Measurements from ENCODE around the gene HMG20A.
"Not testable (repeated sequence)": the region's sequence is repeated elsewhere in the genome, so short reads cannot be mapped to it uniquely, and the experiment has no call there.

Gene HMG20A

DNA sequence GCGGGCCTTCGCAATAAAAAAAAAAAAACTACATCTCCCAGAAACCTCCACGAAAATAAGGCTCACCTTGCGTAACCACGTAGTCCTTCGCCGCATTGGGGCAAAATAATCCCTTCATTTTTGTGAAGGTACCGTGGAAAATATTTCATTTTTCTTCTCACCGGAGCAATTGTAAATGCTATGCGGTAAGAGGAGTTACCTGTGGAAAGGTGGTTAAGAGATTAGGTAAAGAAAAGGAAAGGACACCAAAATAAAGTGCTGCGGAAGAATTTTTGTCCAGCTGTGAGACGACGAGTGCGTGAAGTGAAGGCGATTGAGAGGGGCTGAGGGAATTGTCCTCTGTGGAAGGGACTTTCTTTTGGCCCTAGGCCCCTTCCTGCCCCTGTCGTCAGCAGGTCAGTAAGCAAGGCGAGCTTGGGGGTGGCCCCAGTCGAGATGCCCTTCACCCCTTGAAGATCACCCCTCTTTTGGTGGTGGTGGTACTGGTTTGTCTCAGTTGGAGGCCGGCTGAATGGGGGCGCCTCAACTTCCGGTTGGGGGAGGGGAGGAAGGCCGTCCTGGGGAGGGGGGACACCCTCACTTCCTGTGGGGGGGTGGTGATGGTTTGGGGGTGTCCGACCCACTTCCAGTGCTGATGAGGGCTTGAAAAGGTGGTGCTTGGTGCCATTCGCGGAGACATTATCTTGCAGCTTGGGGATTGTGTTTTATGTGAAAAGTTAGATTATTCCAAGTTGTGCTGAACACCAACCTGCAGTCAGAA is at the start of gene HMG20A:
HMG20A (plus strand) TSS at position 279 of the 760 bp plus-strand sequence. CDS start 37,520 bp downstream, outside the sequence.
- no peak for DNase-seq (ENCODE audit: low spot score)

DNA sequence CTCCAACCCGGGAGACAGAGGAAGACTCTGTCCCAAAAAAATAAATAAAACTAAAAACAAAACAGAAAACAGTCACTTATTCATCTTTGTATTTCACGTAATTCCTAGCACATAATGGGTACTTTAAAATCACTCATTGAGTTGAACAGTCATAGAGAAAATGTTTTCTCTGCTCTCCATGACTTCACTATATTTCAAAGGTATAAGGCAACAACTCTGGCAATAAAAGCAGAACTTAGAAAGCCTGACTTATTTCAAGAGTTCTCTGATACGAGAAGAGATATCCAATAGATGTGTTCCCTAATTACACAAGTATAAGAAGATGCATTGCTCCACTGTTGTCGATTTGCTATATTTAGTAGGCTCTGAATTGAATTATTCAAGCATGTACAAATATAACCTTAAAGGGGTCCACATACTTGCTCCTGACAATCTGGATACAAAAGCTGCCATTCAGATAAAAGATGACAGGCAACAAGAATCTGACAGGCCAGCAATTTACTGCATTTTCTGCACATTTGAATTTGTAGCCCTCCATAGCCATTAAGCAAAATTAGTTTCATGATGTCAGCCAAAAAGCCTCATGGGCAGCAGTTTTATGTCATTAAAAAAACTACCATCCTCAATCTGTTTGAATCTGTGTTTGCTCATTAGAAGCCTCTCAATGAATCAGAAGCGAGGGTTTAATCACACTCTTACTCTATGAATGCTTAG is 48.7 kb upstream of the HMG20A start:
- no peak for DNase-seq (ENCODE audit: low spot score)

- no peak for DNase-seq (ENCODE audit: low spot score)
Measured at GRCh38 chr15:77373441-77373840, 47.2 kb upstream of the HMG20A start.

DNA sequence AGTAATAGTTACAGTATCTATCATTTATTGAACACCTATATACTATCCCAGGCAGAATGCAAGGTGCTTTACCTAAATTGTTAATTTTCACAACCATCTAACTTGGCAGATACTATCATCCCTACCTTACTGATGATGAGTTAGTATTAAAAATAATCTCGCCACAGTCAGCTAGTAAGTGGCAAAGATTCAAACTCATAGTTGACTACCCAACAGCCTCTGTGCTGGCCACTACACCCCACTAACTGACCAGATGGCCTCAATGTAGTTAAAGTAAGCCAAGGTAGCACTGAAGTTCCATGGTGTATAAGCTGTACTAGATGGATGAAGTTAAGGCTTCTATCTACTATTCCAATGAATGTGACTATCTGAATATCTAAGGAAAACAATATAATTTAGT is 45.6 kb upstream of the HMG20A start:
- DNase-seq (ENCODE audit: low spot score): peak; percentile 57

DNA sequence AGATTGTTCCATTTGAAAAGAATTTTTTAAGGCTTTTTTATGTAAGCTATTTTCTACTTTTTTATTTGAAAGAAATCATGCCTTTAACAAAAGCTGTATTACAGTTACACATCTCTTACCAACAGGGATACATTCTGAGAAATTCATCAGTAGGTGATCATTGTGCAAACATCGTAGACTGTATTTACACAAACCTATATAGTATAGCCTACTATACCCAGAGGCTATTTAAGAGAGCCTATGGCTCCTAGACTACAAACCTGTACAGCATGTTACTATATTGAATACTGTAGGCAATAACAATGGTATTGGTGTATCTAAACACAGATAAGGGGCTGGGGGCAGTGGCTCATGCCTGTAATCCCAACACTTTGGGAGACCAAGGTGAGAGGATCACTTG is 43.9 kb upstream of the HMG20A start:
- DNase-seq (ENCODE audit: low spot score): no peak

DNA sequence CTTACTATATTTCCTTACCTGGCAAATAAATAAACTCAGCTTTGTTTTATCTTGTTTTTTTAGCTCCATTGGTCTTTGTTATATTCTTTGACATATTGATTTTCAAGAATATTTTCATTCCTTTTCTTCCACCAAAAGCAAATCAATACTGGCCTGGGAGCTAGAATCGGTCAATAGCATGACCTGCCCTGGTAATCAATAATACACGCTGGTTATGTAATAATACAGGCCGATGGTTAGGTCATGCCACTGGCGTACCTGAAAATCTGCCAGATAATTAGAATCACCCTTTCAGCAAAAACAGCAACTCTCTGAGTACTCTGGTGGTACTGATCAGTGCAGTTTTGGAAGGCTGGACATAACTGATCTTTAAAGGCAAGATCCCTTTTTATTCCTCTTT is 40.7 kb upstream of the HMG20A start:
- no peak for DNase-seq (ENCODE audit: low spot score)

DNA sequence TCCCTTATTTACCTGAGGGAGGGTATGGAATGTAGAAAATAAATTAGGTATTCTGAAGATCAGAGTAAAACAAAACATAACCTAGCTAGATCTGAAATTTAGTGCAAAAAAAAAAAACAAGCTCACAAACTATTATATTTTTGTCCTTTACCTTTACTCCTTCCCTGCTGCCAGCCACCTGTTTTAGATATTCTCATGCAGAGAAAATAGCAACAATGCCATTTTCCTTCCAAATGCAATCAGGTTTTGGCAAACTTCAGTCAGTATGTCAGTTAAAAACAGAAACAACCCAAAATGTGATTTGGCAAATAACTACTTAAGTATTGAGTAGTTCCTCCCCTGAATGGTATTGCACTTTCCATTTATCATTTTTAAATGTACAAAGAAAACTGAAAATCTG is 36.6 kb upstream of the HMG20A start:
- DNase-seq (ENCODE audit: low spot score): peak; percentile 90

GRCh38 chr15:77384589-77385359 is 35.9 kb upstream of the HMG20A start:
- DNase-seq (ENCODE audit: low spot score): no peak

DNA sequence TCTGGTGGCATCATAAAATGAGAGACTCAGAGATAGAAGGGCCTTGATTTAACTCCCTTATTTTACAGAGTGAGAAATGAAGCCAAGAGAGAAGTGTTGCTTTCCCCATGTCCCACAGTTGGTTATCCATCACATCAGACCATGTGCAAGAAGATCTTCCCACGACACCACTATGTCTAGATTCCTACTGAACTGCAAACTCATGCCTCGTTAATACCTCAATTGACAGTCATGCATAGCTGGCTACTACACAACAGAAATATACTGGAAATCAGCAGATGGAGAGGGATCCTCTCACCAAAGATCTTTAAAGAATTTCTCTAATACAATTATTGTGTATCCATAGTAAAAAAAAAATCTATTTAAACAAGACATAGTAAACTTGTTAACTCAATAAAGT is 34.1 kb upstream of the HMG20A start:
- DNase-seq (ENCODE audit: low spot score): no peak

DNA sequence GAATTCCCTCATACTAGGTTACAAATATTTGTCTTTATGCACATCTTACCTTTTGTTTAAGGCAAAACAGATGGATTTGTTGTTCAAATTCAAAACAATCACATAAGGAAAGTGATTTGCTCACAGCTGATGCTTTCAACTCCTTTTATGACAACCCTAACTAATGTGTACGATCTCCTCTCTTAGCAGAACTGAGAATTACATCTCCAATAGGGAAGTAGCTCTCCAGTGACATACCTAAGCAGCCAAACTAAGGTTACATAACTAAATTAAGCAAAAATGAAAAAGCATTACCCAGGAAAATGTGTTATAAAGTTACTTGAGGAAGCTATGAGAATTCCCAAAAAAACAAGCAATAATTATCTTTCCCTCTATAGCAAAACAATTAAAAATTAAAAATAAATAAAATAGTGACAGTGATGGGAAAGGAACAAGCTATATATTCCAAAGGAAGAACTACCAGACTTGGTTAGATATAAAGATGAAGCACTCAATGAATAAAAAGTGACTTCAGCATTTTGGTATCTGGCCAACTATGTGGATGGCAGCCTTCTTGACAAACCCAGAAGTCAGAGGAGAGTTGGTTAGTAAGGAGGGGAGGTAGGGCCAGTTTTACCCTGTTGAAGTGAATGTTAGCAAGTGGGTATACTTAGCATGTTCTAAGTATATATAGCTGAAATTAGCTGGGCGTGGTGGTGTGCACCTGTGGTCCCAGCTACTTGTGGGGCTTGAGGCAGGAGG is 33.2 kb upstream of the HMG20A start:
- no peak for DNase-seq (ENCODE audit: low spot score)

DNA sequence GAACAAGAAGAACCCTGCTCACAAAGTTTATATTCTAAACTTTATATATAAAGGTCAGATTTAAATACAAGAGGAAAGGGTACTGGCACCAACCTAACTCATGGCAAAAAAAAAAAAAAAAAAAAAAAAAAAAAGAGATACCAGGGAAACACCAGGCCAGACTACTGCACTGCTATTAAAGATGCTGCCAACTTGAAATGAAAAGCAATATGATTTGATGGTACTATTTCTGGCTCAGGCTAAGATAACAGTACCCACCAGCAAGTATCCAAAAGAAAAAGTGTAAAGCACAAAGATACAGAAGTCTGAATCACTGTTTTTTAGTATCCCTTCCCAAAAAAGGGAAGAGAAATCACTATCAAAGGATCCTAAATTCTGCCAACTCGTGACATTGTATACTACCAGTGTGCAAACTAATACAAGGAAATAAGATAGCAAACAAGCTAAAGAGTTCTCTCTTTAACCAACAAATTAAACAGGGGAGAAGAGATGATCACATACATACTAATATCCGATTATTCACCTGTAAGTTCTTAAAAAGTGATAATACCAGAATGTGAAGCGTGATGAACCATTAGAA is 29.2 kb upstream of the HMG20A start:
- no peak for DNase-seq (ENCODE audit: low spot score)

- DNase-seq (ENCODE audit: low spot score): no peak
Measured at GRCh38 chr15:77392762-77393470, 27.8 kb upstream of the HMG20A start.

DNA sequence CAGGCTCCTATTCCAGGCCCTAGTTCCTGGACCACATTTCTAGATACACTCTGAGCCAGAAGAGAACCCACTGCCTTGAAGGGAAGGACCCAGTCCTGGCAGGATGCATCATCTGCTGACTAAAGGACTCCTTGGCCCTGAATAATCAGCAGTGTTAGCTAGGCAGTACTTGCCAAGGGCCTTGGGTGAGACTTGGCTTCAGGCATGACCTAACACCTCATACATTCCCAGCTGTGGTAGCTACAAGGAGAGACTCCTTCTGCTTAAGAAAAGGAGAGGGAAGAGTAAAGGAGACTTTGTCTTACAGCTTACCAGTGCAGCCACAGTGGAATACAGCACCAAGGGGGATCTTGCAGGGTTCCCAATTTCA is 27.2 kb upstream of the HMG20A start:
- DNase-seq (ENCODE audit: low spot score): no peak

GRCh38 chr15:77395013-77395774 is 25.5 kb upstream of the HMG20A start:
- no peak for DNase-seq (ENCODE audit: low spot score)

- DNase-seq (ENCODE audit: low spot score): no peak
Measured at GRCh38 chr15:77396692-77397091, 24.0 kb upstream of the HMG20A start.

GRCh38 chr15:77398927-77399326 is 21.8 kb upstream of the HMG20A start:
- DNase-seq (ENCODE audit: low spot score): no peak

GRCh38 chr15:77400258-77400657 is 20.4 kb upstream of the HMG20A start:
- no peak for DNase-seq (ENCODE audit: low spot score)

- DNase-seq (ENCODE audit: low spot score): no peak
Measured at GRCh38 chr15:77402740-77403379, 17.8 kb upstream of the HMG20A start.

- not testable (repeated sequence) for DNase-seq (ENCODE audit: low spot score)
Measured at GRCh38 chr15:77406173-77406759, 14.4 kb upstream of the HMG20A start.
